Omental fat pad (tissue), 4 donors: ENCODE measurements around the gene CHRM3. TPM values are rescaled to one million over a fixed set of nuclear protein-coding genes. Genes with fewer than 3 reads are reported as not detected.

Experiments used
- ATAC-seq: fragments of 150-250 bp; one replicate; pipeline ENCODE4 v1.9.1; 2016; ENCODE audit warnings: mild to moderate bottlenecking, moderate library complexity; ENCODE audit not compliant: low FRiP score
- DNase-seq: peaks from one replicate; pipeline ENCODE4 v3.0.0-alpha.2; 2019; ENCODE audit warnings: low spot score
- total RNA-seq, 4 donors: library from RNA; depleted of rRNA; stranded (reverse); fragments of >200 nt; gene quantifications; one replicate each; pipeline ENCODE4 v1.1.0, GENCODE V29; 2016
- TF ChIP-seq, protein P1 (sequence below), 3 donors: fragments of 450-650 bp; IDR thresholded peaks; one replicate each; pipeline ENCODE4 v1.5.1; 2016 to 2017; ENCODE audit warnings: antibody characterized with exemption in 3 of 3, mild to moderate bottlenecking in 3 of 3, moderate library complexity in 2 of 3

Gene CHRM3
- total RNA-seq, 4 donors from 2014 or later: 0.65 to 3.0 (median 0.98) TPM

DNA sequence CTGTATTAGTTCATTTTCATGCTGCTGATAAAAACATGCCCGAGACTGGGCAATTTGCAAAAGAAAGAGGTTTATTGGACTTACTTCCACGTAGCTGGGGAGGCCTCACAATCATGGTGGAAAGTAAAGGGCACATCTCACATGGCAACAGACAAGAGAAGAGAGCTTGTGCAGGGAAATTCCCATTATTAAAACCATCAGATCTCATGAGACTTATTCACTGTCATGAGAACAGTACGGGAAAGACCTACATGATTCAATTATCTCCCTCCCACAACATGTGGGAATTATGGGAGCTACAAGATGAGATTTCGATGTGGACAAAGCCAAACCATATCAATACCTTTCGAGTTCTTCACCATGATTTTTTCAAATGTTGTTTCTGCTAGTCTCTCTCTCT lies 3.7 kb upstream of the CHRM3 start:
- TF ChIP-seq, protein P1, sequence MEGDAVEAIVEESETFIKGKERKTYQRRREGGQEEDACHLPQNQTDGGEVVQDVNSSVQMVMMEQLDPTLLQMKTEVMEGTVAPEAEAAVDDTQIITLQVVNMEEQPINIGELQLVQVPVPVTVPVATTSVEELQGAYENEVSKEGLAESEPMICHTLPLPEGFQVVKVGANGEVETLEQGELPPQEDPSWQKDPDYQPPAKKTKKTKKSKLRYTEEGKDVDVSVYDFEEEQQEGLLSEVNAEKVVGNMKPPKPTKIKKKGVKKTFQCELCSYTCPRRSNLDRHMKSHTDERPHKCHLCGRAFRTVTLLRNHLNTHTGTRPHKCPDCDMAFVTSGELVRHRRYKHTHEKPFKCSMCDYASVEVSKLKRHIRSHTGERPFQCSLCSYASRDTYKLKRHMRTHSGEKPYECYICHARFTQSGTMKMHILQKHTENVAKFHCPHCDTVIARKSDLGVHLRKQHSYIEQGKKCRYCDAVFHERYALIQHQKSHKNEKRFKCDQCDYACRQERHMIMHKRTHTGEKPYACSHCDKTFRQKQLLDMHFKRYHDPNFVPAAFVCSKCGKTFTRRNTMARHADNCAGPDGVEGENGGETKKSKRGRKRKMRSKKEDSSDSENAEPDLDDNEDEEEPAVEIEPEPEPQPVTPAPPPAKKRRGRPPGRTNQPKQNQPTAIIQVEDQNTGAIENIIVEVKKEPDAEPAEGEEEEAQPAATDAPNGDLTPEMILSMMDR (IDR thresholded peaks at IDR 0.05): no peak
- ATAC-seq: no peak
- DNase-seq: no peak

DNA sequence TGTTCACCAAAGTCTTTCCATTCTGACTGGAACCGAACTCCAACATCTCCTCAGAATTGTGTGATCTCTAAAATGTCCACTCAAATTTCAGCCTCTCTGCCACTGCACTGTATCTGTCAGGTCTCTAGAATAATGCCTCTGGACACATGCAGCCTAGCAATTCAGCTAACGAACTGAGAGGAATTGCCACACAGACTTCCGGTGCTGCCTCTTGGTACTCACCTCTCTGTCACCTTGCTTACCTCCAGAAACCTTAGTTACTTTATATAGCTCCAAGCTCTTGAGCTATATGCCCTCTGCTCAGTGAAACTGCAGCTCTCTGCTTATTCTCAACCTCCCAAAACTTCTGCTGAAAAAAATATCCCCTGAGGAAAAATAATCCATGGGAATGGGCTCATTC lies 2.7 kb upstream of the CHRM3 start:
- no peak for ATAC-seq
- DNase-seq: no peak
- TF ChIP-seq, protein P1 (IDR thresholded peaks at IDR 0.05): no peak

DNA sequence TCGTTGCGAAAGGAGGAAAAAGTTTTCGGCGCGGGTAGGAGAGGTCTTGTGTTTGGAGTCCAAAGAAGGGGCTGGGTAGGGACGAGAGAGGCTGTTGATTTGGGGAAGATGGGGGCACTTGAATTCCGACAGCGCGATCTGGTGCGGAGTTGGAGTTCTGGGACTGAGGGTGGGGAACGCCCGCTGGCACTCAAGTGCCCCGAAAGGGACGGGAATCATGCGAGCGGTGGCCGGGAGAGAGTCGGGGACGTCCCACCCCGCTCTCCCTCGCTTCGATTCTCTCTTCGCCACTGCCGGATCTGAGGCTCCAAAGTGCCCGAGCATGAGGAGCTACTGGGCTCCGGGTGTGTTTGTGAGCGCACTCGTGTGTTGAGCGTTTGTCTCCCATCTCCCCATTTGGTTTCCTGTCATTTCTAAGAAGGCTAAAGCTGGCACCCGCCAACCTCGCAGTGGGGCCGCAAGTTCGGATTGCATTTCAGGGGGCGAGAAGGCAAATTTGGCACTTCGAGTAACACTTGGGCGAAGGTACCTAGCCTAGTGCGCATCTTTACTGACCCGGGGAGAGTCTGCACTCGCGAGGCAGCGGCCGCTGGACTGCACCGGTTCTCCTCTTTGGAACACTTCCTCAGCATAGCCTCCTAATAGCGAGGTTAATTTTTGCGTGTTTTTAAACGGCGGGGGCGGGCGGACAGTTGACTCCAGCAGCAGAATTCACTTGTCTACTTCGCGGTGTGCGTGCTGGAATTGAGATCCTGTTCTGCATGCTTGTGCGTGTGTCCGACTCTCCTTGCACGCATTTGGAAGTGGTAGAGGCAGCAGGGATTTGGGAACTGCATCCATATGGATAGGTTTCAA lies 1.2 kb downstream of the CHRM3 start:
- no peak for DNase-seq
- ATAC-seq: peak; percentile 18
- TF ChIP-seq, protein P1 (IDR thresholded peaks at IDR 0.05): no peak

DNA sequence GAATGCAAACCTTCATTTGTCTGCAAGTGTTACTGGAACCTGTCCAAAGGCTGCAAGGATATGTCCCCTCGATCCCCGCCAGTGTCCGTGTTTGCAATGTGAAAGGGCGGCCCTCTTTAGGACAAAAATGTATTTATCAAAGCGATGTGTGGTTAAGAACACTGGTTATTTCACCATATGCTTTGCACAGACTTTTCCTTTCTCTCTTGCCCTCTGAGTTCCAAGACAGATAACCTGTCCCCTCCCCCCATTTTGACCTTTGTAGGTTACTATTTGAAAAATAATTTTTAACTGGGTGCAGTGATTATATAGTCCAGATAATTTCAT lies 1.8 kb downstream of the CHRM3 start:
- TF ChIP-seq, protein P1 (IDR thresholded peaks at IDR 0.05): no peak
- ATAC-seq (no peak), DNase-seq (no peak)

DNA sequence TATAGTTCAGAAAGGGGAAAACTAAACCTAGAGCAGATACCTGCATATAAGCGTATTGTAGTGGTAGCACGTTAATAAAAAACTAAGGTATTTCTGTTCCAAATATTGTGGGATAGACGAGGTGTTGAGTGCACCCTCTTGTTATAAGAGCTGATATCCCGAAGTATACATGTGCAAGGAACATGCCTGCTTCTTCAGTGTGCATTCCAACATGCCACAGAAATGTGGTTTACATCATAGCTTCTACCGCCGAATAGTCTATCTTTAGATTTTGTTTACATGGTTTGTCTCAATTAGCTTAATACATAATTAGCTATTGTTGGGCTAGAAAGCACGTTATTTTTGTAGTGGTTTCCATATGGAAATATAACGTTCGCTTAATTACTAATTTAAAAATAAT lies 2.2 kb downstream of the CHRM3 start:
- TF ChIP-seq, protein P1 (IDR thresholded peaks at IDR 0.05): no peak
- ATAC-seq (no peak), DNase-seq (no peak)

DNA sequence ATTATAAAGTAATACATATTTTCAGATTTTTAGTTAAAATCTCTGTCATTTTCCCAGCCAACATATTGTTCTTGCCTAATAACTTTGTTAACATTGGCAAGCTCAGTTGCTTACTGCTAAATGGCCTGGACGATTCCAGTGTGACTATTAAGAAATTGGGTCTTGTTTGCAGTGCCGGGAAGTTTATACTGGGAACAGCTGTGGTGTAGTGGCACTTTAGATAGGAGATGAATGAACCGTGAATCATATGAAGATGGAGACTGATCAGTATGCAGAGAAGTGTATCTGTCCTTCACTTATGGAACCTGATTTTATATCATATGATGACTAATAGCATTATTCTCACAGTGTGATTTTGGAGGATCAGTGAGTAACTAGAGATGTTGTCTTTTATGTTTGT lies 3.3 kb downstream of the CHRM3 start:
- ATAC-seq (no peak), DNase-seq (no peak)
- TF ChIP-seq, protein P1 (IDR thresholded peaks at IDR 0.05): no peak

DNA sequence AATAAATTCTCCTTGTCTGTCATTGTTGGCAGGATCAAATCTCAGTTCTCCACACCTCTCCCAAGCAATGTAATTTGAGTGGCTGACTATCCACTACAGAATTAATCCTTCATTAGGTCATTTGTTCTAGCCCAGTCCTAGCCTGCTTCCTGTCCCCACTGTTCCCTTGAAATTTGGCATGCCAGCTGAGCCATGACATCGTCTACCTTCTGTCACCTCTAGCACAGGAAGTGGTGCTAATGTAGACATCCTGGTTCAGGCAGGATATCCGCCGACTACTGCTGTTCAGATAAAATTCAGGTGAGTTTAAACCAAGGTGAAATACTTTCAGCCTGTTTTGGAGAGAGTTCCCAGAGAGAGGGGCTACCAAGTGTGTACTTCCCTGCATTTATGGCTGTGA lies 5.9 kb downstream of the CHRM3 start:
- DNase-seq (no peak), ATAC-seq (no peak)
- TF ChIP-seq, protein P1 (IDR thresholded peaks at IDR 0.05): no peak
